HepG2 (cell line): ENCODE data around the gene ARMH2. TPM values are rescaled to one million over a fixed set of nuclear protein-coding genes. Genes with fewer than 3 reads are reported as not detected.

Experiments
- ASH2L ChIP-seq: fragments of 300-600, 200-600 bp; sonication (generic); IDR thresholded peaks from 2 replicates; pipeline ENCODE4 v1.7.0; 2017; ENCODE audit warnings: low read depth, mild to moderate bottlenecking, moderate library complexity, mixed read lengths, low read length; ENCODE audit not compliant: insufficient read length
- CCDC6 ChIP-seq: sonication (generic); formaldehyde crosslinking; IDR thresholded peaks from 2 replicates; pipeline ENCODE4 v1.8.1; 2022; ENCODE audit warnings: mild to moderate bottlenecking, missing genetic modification reagents, moderate library complexity
- CHD2 ChIP-seq: IDR thresholded peaks from 2 replicates; pipeline ENCODE4 v1.6.1; 2011; ENCODE audit warnings: low read depth, low read length, improper control_type of control experiment
- ESRRA ChIP-seq: sonication (generic); formaldehyde crosslinking; IDR thresholded peaks from 2 replicates; pipeline ENCODE4 v1.5.1; 2020; ENCODE audit warnings: mild to moderate bottlenecking, low read depth, missing genetic modification reagents
- IKZF4 ChIP-seq: sonication (generic); formaldehyde crosslinking; IDR thresholded peaks from 2 replicates; pipeline ENCODE4 v1.5.1; 2020; ENCODE audit warnings: borderline replicate concordance, mild to moderate bottlenecking, low read depth, missing genetic modification reagents; ENCODE audit errors: not compliant biosample characterization
- JUNB ChIP-seq: sonication (generic); formaldehyde crosslinking; IDR thresholded peaks from 2 replicates; pipeline ENCODE4 v1.8.0; 2022; ENCODE audit warnings: missing genetic modification reagents, mild to moderate bottlenecking, borderline replicate concordance
- MEIS1 ChIP-seq: sonication (generic); formaldehyde crosslinking; IDR thresholded peaks from 2 replicates; pipeline ENCODE4 v1.9.0; 2021; ENCODE audit warnings: mild to moderate bottlenecking, missing genetic modification reagents, moderate library complexity, borderline replicate concordance
- NFE2L1 ChIP-seq: sonication (generic); formaldehyde crosslinking; IDR thresholded peaks from 2 replicates; pipeline ENCODE4 v1.4.0; 2020; ENCODE audit warnings: missing genetic modification reagents, mild to moderate bottlenecking, borderline replicate concordance
- SCMH1 ChIP-seq: sonication (generic); formaldehyde crosslinking; IDR thresholded peaks from 2 replicates; pipeline ENCODE4 v1.9.0; 2021; ENCODE audit warnings: missing genetic modification reagents, mild to moderate bottlenecking, borderline replicate concordance
- TOPORS ChIP-seq: sonication (generic); formaldehyde crosslinking; IDR thresholded peaks from 2 replicates; pipeline ENCODE4 v1.8.0; 2023; ENCODE audit warnings: mild to moderate bottlenecking, missing genetic modification reagents
- ZBTB7A ChIP-seq: sonication (generic); formaldehyde crosslinking; IDR thresholded peaks from 2 replicates; pipeline ENCODE4 v1.8.0; 2022; ENCODE audit warnings: mild to moderate bottlenecking, missing genetic modification reagents
- ZFYVE20 ChIP-seq: sonication (generic); formaldehyde crosslinking; IDR thresholded peaks from 2 replicates; pipeline ENCODE4 v1.8.0; 2023; ENCODE audit warnings: low read depth, mild to moderate bottlenecking, moderate library complexity, missing genetic modification reagents, borderline replicate concordance
- ZKSCAN5 ChIP-seq: sonication (generic); formaldehyde crosslinking; IDR thresholded peaks from 2 replicates; pipeline ENCODE4 v1.5.1; 2020; ENCODE audit warnings: mild to moderate bottlenecking, missing genetic modification reagents
- ZMAT3 ChIP-seq: sonication (generic); formaldehyde crosslinking; conservative IDR thresholded peaks from 2 replicates; pipeline ENCODE4 v1.7.0; 2021; ENCODE audit warnings: missing genetic modification reagents
- ZNF160 ChIP-seq: sonication (generic); formaldehyde crosslinking; IDR thresholded peaks from 2 replicates; pipeline ENCODE4 v1.8.0; 2022; ENCODE audit warnings: mild to moderate bottlenecking, inconsistent platforms, missing genetic modification reagents
- ZNF703 ChIP-seq: sonication (generic); formaldehyde crosslinking; IDR thresholded peaks from 2 replicates; pipeline ENCODE4 v1.5.1; 2020; ENCODE audit warnings: missing genetic modification reagents, mild to moderate bottlenecking, moderate library complexity, borderline replicate concordance
- polyA plus RNA-seq, 8 experiments: library from polyadenylated mRNA; depleted of rRNA in 3 of 8; stranded (reverse) in 7 of 8; unstranded in 1 of 8; fragments of >200 nt; fragmentation: Illumina TruSeq in 4 of 8; extraction: Trizol in 4 of 8; gene quantifications; 2 replicates each; pipeline versions ENCODE4 v1.2.1 to v1.2.3, GENCODE V29; 2011 to 2016; ENCODE audit warnings: low read depth in 4 of 8, missing spikeins in 1 of 8, mixed read lengths in 1 of 8; ENCODE audit not compliant: insufficient read depth in 1 of 8
- total RNA-seq, 5 experiments: library from RNA; depleted of rRNA; stranded (reverse); fragments of >200 nt; fragmentation: Illumina TruSeq; extraction: Trizol; gene quantifications; 2 replicates each; pipeline ENCODE4 v1.2.3, GENCODE V29; 2016; ENCODE audit warnings: low read depth in 1 of 5
- TF ChIP-seq, protein P1 (sequence below), 2 experiments: sonication (generic) in 1 of 2; formaldehyde crosslinking in 1 of 2; IDR thresholded peaks; 2 replicates each; pipeline versions ENCODE4 v1.4.0 to v1.6.1; 2016 to 2020; ENCODE audit warnings: borderline replicate concordance in 1 of 2, low read depth in 1 of 2, mild to moderate bottlenecking in 1 of 2, missing genetic modification reagents in 1 of 2
- TF ChIP-seq, protein P2 (sequence below), 2 experiments: sonication (generic) in 1 of 2; formaldehyde crosslinking in 1 of 2; IDR thresholded peaks; 2 replicates each; pipeline versions ENCODE4 v1.5.1 to v1.6.1; 2011 to 2020; ENCODE audit warnings: borderline replicate concordance in 1 of 2, low read depth in 1 of 2, low read length in 1 of 2, mild to moderate bottlenecking in 1 of 2, missing genetic modification reagents in 1 of 2, moderate library complexity in 1 of 2
- TF ChIP-seq, protein P3 (sequence below): IDR thresholded peaks from 2 replicates; pipeline ENCODE4 v1.6.1; 2018; ENCODE audit warnings: missing genetic modification reagents, mild to moderate bottlenecking, missing compliant biosample characterization

The ARMH2 gene
- total and polyA plus RNA-seq, 2 of the 13 experiments (the other 11 are each of a cell fraction or from before 2014, with no cell fraction given): not detected

- TF ChIP-seq, protein P1, sequence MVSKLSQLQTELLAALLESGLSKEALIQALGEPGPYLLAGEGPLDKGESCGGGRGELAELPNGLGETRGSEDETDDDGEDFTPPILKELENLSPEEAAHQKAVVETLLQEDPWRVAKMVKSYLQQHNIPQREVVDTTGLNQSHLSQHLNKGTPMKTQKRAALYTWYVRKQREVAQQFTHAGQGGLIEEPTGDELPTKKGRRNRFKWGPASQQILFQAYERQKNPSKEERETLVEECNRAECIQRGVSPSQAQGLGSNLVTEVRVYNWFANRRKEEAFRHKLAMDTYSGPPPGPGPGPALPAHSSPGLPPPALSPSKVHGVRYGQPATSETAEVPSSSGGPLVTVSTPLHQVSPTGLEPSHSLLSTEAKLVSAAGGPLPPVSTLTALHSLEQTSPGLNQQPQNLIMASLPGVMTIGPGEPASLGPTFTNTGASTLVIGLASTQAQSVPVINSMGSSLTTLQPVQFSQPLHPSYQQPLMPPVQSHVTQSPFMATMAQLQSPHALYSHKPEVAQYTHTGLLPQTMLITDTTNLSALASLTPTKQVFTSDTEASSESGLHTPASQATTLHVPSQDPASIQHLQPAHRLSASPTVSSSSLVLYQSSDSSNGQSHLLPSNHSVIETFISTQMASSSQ (IDR thresholded peaks at IDR 0.05; ENCODE audit: low read depth): 0 out of 2 replicates have a peak, but pooled peaks have one; percentile 11
- TF ChIP-seq, protein P1 (CRISPR knock-in tag; IDR thresholded peaks at IDR 0.05; ENCODE audit: borderline replicate concordance): peak; percentile 87
- TF ChIP-seq JUNB (CRISPR knock-in tag) (peak; percentile 59; the same call in 1 of the 2 replicates), CHD2 (peak; percentile 68), ESRRA (peak; percentile 82), ZMAT3 (CRISPR knock-in tag) (peak; percentile 95; the same call in 1 of the 2 replicates), ASH2L (peak; percentile 98), NFE2L1 (CRISPR knock-in tag) (no peak; the same call in none of the 2 replicates), CCDC6 (peak; percentile 94), MEIS1 (CRISPR knock-in tag) (peak; percentile 48; the same call in 1 of the 2 replicates), ZNF703 (CRISPR knock-in tag) (no peak; the same call in 1 of the 2 replicates), IKZF4 (CRISPR knock-in tag) (peak; percentile 97), ZBTB7A (CRISPR knock-in tag) (no peak), ZNF160 (no peak; the same call in 1 of the 2 replicates), ZFYVE20 (CRISPR knock-in tag) (peak; percentile 65; the same call in 1 of the 2 replicates), ZKSCAN5 (CRISPR knock-in tag) (peak; percentile 76), TOPORS (CRISPR knock-in tag) (peak; percentile 92), SCMH1 (no peak)
- TF ChIP-seq, protein P2, sequence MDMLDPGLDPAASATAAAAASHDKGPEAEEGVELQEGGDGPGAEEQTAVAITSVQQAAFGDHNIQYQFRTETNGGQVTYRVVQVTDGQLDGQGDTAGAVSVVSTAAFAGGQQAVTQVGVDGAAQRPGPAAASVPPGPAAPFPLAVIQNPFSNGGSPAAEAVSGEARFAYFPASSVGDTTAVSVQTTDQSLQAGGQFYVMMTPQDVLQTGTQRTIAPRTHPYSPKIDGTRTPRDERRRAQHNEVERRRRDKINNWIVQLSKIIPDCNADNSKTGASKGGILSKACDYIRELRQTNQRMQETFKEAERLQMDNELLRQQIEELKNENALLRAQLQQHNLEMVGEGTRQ (IDR thresholded peaks at IDR 0.05; ENCODE audit: low read depth, low read length): peak; percentile 87
- TF ChIP-seq, protein P2 (CRISPR knock-in tag; IDR thresholded peaks at IDR 0.05; ENCODE audit: borderline replicate concordance): peak; percentile 96
- TF ChIP-seq, protein P3, sequence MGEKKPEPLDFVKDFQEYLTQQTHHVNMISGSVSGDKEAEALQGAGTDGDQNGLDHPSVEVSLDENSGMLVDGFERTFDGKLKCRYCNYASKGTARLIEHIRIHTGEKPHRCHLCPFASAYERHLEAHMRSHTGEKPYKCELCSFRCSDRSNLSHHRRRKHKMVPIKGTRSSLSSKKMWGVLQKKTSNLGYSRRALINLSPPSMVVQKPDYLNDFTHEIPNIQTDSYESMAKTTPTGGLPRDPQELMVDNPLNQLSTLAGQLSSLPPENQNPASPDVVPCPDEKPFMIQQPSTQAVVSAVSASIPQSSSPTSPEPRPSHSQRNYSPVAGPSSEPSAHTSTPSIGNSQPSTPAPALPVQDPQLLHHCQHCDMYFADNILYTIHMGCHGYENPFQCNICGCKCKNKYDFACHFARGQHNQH (CRISPR knock-in tag): peak; percentile 82
Observed at GRCh38 chr6:24774696-24775519, 23.8 kb downstream of the ARMH2 start, which contains the start of gene GMNN (continued).
